CD4-positive, alpha-beta T cell treated with Interleukin-1 beta for 1 hour (primary cell): ENCODE results near the gene FAM83C.
"Not testable (repeated sequence)": the region's sequence is repeated elsewhere in the genome, so short reads cannot be mapped to it uniquely, and the experiment has no call there.

Experiments used
- DNase-seq, 2 donors: peaks; one replicate each; pipeline ENCODE4 v3.0.0-alpha.2; 2020 to 2022

FAM83C gene

DNA sequence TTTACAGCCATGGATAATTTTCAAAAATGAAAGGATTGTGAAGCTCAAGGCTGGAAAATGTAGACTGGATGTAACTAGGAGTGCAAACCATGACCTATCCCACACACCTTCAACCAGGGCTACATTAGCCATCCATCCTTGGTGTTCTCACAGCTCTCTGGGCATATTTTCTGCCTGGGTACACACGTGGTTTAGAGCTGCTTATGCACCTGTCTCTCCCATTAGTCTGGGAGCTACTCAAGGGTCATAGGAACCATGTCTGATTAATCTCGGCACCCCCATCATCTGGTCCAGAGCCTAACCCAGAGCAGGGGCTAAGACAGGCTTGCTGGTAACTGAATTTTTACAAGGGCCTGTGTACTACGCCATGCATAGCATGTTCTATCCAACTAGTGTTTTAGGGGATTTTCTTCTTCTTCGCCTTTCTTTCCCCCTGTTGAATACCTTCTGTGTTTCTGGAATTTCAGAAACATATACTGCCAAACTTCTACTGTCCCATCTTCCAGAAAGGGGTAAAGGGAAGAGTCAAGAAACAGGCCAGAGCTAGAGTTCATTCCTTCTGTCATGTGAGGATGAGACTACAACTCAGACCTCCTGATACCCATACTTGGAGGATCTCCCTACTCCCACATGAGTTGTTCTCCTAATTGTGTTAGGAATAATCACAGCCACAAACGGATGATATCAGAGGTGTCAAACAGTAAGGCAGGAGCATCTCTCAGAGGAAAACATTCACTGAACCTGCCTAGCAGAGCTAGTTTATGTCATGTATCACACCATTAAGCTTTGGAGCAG is 25.4 kb upstream of the FAM83C start:
- DNase-seq: no peak

DNA sequence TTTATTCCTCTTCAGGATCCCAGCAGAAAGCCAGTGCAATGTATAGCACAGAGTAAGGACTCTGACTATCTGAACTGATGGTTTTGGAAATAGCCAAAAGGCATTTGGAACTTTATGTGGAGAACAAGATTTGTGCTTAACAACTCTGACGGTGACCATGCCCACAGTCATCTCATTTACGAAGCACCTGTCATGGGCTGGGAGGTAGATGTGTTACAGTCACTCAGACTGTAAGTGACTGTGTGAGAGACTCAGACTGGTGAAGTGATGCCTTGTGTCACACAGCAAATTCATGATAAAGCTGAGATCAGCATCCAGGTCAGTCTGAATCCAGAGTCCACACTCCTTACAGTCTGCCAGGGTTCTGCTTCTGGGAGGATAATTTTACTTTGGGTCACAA is 23.9 kb upstream of the FAM83C start:
- no peak for DNase-seq

DNA sequence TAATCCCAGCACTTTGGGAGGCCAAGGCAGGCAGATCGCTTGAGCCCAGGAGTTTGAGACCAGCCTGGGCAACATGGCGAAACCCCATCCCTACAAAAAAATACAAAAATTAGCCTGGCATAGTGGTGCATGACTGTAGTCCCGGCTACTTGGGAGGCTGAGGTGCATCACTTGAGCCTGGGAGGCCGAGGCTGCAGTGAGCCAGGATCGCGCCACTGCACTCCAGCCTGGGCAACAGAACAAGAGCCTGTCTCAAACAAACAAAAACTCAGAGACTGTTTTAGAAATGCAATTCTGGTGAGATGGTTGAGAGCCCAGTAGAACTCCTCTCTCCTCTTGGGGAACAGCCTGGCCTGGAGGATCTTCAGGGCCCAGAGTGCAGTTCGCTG is 23.4 kb upstream of the FAM83C start:
- not testable (repeated sequence) for DNase-seq

DNA sequence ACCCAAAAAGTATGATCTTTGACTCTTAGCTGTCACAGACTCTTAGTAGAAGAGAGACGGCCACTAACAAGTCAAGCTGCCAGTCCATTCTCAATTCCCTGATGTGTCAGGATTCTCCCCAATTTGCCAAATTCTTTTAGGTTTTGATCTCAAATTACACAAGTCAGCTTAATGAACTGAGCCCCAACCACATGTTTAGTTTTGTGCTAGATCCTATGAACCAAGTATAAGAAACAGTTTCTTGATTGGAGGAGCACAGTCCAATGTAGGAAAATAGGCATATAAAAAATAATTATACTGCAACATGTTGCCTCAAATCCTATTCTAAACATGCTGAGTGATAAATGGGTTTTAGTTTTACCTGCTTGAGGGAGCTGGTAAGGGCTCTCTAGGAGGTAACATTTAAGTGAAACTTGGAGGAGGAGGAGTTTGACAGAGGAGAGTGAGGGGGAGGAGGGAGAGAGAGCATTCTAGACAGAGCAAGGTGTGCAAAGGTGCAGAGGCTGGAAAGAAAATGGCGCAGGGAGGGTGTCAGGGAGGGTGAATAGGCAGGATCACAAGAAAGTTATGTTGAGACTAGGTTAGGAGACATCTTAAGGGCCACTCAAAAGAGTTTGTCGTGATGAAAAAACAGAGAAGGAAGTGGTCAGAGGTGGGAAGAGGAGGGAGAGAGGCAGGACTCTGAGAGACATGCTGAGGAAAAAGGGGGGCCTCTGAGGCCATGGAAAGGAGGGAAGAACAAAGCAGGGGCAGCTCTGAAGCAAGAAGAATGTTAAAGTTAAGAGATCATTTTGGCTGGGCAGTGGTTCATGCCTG is 22.8 kb upstream of the FAM83C start:
- no peak for DNase-seq

DNA sequence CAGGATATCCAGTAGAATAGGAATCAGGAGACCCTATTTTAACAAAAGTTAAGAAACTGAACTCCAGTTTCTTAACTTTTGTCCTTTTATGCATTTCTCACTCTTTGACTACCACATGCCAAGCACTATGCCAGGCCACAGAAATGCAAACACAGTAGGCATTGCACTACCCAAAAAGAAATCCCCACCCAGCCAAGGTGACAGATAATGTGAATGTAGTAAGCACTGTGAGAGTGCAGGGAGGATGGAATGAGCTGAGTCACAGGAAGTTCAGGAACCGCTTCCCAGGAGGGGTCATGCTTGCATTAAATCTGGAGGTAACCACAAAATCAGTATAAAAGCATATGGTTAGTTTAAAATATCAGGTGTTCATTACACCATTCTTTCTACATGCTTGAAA is 20.1 kb upstream of the FAM83C start:
- DNase-seq: no peak

DNA sequence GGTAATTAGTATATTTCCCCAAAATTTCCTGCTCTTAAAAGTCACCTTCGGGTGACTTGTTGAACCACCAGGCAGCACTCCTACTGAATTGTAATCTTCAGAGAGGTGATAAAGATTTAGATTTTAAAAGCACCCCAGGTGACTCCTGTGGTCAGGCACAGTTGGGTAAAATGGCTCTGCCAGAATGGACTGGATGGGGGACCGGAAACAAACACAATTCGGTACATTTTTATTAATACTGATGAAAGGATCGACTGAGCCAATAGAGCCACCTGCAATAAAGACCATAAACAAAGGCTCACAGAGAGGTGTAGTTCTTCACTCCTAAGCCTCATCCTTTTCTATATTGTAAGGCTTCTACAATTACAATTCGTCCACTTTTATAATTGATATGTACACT is 19.6 kb upstream of the FAM83C start:
- DNase-seq: no peak

DNA sequence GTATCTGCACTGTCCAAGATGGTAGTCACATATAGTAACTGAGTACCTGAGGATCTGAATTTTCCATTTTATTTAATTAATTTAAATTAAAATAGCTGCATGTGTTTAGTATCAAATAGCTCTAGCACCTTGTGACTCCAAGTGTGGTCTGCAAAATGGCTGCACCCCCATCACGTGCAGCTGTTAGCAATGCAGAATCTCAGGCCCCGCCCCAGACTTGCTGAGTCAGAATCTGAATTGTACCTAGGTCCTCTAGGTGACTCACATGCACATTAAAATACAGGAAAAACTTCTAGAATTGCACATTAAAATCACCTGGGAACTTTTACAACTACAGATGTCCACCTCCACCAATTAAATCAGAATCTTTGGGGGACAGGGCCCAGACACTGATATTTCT is 19.2 kb upstream of the FAM83C start:
- no peak for DNase-seq

DNA sequence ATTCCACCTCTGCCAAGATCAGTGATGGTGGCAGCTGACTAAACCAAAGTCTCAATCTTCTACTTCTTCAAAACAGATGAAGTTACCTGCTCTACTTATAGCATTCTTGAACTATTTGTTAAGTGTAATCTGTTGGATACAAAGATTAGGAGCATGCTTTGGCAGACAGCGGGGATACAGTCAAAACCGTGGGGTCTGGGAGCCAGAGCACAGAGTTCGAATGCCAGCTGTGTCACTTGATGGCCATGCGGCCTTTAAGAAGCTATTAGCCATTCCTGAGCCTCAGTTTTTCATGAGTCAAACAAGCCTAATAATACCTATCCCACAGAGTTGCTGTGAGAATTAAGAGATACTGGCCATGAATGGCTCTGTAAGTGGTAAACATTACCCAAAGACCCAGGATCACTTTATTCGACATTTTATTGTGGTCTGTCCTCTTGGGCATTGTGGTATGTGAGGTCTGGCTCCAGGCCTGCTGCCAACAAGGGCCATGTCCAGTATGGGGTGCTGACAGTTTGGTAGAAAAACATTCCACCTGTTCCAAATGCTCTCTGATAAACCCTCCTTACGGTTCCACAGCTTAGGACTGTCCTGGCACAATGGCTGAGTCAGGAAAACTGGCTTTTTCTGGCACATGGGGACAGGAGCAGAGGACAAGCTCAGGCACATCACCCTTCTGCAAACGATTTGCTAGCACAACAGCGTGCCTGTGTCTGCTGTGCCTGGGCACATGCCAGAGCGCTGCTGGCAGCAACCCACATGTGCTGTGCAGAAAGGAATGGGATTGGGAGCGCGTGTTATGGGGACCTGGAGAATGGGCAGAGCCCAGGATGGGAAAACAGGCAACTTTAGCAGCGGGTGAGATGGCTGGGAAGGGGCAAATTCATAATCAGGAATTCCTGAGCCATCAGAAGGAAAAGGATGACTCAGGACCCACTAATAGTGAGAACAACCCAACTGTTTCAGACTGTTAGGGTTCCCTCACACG is 15.7 kb upstream of the FAM83C start:
- DNase-seq: no peak

DNA sequence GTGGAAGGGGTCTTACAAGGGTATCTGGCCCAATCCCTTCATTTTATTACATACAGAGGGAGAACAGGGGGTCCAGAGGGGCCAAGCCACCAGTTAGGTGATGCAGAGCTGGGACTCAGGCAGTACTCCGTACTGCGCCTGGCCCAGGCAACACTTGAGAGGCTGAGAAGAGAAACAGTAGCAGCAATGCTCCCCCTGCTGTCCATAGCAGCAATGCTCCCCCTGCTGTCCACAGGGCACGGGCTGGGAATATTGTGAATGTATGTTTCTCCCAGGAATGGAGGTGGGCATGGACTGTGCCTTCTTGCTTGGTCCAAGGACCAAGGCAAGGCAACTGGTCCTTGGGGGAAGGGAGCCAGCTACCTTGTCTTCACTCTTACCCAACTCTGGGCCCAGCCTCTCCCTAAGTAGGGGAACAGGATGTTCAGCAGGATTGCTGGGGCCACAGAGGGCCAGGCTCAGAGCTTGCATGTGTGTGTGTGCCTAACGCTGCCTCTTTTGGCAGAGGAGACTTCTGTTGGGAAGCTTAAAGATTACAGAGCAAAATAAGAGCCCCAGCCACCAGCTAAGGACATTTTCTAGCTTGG is 14.8 kb upstream of the FAM83C start:
- peak; percentile 14 for DNase-seq

DNA sequence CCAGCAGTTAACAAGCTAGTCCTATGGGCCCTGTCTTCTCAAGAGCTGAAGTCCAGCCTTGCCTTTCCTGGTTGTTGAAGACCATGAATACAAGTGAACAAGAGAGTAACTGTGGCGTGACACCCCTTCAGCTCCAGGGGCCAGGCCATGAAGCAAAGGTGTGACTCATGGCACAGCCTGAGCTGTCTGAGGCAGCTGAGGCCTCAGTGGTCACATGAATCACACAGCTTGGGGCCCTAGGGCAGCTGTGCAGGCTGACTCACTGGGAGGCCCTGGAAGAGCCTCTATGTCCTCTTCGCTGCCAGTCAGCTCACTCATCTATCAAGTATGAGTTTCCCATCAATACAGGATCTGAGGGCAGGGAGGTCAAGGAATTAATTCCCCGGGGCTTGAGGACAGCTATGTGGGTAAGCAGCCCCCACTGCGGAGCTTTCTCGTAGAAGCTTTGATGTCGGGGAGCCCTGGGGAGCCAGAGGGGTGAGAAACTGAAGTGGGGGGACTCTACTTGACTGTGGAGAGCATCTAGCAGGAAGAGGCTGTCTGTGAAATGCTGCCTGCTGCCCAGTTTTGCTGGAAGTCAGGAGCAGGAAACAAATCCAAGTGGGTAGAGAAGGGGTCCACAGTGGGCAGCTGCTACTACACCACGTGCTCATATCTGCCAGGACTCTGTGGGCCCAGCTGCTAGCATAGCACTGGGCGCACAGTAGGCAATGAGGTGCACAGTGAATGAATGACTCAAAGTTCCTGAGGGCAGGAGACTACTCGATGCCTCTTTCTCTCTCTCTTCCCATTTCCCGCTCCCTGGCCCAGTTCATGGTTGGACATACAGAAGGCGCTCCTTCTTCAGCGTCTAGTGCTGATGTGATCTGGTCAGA is 13.7 kb upstream of the FAM83C start:
- DNase-seq: peak in 1 of 2 donors; percentile 15

DNA sequence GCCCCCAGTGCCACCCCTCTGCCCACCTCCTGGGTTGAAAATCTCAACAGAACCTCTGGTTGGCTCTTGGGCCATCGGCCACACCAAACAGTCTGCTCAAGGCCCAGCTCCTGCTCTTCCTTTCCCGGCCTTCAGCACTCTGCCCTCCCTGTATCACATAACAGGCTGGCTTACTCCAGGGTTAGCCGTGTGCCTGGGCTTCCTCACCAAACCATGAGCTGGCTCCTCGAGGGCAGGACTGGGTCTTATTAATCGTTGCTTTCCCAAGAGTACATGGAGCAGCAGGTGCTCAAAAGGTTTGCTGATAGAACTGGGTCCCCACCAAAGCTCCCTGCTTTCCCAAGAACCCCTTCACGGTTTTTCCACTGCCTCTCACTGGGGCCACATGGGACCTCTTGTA is 12.7 kb upstream of the FAM83C start:
- DNase-seq: no peak

DNA sequence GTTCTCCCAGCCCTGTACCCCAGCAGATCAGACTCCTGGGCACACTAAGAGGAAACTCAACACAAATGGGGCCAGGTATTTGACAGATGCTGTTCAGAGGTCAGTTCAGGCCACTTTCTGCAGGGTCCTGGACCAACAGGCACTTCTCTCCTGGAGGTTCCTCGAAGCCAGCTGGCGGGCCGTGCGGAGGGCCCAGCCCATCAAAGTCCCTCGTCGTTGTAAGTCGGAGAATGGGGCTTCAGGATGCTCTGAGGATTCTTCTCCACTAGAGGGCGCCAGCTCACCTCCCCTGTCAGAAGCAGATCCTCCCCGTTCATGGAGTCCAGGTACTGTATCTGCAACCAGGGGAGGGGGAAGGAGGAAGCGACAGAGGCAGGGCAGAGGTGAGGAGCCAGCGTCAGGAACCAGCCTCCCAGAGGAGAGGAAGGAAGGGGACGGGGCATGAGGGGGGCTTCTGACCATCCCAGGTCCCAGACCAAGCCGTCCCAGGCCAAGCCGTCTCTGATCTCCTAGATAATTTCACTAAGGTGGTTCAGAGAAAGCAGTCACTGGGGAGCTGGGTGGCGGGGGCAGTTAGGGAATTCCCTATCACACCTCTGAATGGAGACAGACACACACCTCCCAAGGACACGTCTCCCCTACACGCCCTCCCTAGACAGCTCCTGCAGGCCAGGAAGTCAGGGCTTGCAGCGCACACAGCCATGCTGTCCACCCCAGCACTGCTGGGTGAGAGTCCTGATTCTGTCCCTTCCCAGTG is 11.7 kb upstream of the FAM83C start:
- DNase-seq: peak; percentile 82 to 86

DNA sequence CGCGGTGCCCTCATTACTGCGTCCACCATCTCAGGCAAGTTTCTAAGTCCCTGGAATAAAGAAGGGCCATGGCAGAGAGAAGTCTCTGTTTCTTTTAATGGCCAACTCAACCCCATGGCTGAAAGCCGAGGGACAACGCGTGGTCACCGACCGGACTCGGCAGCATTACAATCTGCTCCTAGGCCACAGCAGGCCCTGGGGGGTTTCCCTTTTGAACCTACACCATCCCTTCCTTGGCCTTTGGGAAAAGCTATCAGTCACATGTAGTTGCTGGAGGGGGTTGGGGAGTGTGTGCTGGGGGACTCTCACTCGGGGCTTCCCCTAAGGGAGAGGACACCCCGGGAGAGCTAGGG is 11.1 kb upstream of the FAM83C start:
- no peak for DNase-seq

DNA sequence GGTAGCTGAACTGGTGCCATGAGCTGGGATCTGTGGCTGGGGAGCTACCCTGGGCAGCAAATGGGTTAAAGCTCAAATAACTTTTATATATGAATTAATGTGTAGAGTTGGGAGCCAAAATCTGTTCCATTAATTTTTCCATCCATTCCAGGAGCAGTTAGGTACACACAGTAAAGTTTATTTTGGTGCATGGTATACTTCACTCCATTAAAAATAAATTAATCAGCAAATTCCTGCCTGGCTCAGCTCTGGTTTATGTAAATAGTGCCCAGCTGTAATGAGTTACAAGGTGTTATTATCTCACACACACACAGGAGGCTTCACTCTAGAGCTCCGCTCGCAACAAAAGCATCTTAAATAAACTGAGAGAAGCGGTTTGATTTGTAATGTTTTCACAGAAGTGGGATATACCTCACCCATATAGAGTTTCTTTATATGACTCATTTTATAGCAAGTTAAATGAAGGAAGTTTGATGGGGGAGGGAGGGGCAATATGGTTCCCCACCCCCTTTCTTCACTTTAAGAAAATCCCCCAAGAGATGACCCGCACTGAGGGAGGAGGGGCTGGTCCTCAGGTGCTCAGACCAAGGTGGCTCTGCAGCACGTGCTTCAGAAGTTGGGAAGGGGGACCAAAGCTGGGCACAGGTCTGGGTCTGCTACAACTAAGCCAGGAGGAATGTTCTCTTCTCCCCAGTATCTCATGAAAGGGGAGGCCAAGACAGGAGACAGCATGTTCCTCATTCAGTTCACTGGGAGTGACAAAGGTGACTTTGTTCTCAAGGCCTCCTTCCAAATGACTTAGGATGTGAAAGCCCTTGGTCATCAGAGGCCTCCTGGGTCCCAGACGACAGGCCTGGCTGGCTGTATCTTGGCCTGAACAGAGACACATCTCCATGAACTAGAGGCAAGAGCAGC is 10.5 kb upstream of the FAM83C start:
- no peak for DNase-seq

DNA sequence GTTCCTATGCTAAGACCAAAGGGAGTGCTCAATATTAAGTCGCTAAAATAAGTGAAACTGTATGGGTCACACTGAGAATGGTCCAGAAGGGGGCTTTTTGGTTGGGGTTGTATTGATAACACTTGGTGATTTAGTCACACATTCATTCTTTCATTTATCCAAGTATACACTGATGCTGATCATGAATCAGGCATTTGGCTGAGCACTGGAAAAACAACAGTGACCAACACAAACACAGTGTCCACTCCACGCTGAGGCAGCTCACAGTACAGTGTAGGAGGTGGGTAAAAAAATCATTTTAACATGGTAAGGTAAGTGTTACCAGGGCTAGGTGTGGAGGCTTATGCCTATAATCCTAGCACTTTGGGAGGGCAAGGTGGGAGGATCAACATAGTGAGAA is 9.2 kb upstream of the FAM83C start:
- no peak for DNase-seq

DNA sequence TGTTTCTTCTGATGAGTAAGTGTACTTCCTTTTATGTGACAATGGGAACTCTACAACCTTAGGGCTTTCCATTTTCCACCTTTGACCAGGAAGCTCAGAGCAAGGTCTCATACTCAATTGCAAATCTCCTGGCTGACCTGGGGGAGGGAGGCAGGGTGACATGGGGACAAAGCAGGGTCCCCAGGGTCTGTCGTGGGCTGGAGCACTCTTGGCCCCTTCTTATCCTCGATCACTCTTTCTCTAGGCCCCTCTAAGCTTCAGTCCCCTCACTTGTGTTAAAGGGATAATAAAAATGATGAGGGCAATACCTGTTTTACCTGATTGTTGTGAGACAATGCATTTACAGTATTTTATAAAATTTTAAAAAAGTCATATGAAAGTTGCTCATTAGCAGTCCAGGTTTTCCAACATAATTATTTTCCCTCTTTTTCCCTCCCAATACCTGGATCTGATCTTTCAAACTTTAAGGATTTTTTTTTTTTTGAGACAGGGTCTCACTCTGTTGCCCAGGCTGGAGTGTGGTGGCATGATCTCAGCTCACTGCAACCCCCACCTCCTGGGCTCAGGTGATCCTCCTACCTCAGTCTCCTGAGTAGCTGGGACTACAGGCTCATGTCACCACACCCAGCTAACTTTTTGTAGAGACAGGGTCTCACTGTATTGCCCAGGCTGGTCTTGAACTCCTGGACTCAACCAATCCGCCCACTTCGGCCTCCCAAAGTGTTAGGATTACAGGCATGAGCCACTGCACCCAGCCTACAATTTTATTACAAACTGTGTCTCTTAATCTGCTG is 8.4 kb upstream of the FAM83C start:
- no peak for DNase-seq

DNA sequence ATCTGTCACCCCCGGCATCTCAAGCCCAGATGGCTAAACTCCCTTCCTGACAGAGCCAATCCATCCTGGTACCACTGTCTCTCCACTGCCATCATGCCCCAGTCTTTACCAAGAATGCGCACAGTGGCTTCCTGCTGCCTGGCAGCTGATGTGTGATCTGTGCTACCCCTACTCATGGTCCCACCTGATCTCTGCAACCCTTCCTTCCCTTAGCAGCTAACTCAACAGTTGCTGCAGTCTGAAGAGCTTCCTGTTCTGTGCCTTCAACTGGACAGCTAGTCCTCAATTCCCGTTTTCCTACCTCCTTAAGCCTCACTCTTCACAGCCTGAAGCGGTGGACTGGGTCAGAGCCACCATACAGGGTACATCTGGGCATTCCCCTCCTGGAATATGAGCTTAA is 7.6 kb upstream of the FAM83C start:
- DNase-seq: no peak

DNA sequence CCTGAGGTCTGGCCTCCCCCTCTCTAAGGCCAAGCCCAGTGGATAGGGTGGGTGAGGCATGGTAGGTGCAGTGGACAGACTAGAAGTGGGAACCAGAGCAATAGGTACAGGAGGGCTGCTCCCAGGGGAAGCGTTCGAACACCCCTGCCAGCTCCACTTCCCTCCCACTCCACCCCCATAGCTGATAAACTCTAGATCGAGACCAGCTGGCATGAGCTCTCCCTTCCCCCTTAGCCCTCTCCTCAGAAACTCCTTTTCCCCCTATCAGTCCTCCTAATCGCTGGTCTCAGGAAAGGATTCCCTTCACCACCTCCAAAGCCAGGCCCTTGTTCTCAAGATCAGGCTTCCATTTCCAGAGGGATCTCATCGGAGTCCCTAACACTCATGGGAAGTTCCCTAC is 6.0 kb upstream of the FAM83C start:
- no peak for DNase-seq

DNA sequence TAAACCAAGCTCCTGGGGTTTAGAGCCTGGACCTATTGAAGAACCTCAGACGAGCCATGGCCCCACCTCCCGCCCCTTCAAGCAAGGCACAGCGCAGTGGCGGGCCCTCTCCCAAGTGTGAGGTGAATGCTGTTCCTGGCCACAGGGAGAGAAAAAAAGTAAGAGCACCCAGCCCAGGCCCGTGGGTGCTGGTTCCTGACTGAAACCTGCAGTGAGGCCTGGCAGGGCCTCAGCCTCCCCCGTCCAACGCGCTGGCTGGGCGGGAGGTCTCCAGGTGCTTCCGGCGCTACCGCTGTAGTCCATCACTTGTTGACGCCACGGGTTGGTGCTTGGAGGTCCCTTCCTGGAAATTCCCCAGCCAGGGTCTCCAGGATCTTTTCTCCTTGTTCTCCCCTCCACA is 5.5 kb upstream of the FAM83C start:
- no peak for DNase-seq
